ENCODE measurements around the gene RASGRP1.

DNA sequence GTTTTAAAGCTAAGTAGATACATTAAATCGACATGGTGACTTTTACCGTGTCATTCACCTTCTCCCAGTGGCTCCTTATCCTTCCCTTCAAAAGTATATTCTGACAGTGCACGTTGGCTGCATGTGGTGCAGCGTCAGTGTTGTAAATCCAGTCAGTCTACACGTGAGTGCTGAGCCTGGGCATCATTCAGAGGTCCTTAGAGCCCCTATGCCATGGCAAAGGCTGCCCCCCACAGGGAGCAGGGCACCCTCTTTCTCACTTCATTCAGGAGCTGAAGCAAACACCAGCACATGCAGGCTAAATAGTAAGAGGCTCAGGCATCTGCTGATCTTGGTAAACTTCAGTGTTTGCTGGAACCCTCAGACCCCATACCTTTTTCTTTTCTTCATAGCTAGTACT, 43.3 kb downstream of the RASGRP1 start:
- TF ChIP-seq, protein P1, sequence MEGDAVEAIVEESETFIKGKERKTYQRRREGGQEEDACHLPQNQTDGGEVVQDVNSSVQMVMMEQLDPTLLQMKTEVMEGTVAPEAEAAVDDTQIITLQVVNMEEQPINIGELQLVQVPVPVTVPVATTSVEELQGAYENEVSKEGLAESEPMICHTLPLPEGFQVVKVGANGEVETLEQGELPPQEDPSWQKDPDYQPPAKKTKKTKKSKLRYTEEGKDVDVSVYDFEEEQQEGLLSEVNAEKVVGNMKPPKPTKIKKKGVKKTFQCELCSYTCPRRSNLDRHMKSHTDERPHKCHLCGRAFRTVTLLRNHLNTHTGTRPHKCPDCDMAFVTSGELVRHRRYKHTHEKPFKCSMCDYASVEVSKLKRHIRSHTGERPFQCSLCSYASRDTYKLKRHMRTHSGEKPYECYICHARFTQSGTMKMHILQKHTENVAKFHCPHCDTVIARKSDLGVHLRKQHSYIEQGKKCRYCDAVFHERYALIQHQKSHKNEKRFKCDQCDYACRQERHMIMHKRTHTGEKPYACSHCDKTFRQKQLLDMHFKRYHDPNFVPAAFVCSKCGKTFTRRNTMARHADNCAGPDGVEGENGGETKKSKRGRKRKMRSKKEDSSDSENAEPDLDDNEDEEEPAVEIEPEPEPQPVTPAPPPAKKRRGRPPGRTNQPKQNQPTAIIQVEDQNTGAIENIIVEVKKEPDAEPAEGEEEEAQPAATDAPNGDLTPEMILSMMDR (IDR thresholded peaks at IDR 0.05; ENCODE audit: low read depth, low read length) = peak; percentile 29; the same call in 1 of the 2 replicates
- no peak for TF ChIP-seq EZH2phosphoT487 (IDR thresholded peaks at IDR 0.05; ENCODE audit: low read depth)

Data from OCI-LY3 (cell line).